ENCODE measurements around the gene FOXD3. TPM values are rescaled to one million over a fixed set of nuclear protein-coding genes. Genes with fewer than 3 reads are reported as not detected.
A peak's percentile ranks its signal among the peaks of the same experiment; 100 is the strongest.

The FOXD3 gene
- total RNA-seq (under 1 TPM in 4 of 7 donors, not detected in 3; 0.37 to 0.79 (median 0.53) TPM), polyA plus RNA-seq (under 1 TPM; 0.20 to 0.21 TPM)
- long read RNA-seq, donor 1, result 0 reads
- long read RNA-seq, donor 2, result 0 reads
- long read RNA-seq, donor 3, partial matches to known transcripts, result 0 of 2 reads
- long read RNA-seq, donor 3, other reads (novel, unspliced or antisense), result 0 of 2 reads

- Histone ChIP-seq H3K9me3 (peaks cover 0 to 17% of the 10 kb centered on the region in 2 donors), H3K36me3 (no peaks in the 10 kb centered on the region), H3K27me3 (peaks cover 13% of the 10 kb centered on the region), H3K27ac (no peak within 1 kb of the TSS), H3K4me1 (ENCODE audit: insufficient read depth) (peaks cover 10% of the 10 kb centered on the region), H3K4me3 (peak within 1 kb of the TSS; percentile 48)
- TF ChIP-seq EP300 (IDR thresholded peaks at IDR 0.05), result no peak
- TF ChIP-seq POLR2A (IDR thresholded peaks at IDR 0.05), result no peak
- intact Hi-C loops (cut with DNase I), result no loop called here
- DNase-seq, result peak; percentile 16 to 70 (median 52)
- WGBS, 3 donors, result 1 to 4% (median 2%) methylated on average over 56 to 85 of the region's 85 CpGs
Observed at GRCh38 chr1:63322114-63322943, at the start of gene FOXD3. FOXD3 (plus strand) TSS chr1:63322567; CDS start chr1:63323059, 492 bp downstream.

GRCh38 chr1:63272811-63273210 is 49.6 kb upstream of the FOXD3 start:
- no peak for DNase-seq
- no peaks in the 10 kb centered on the region for H3K4me1 ChIP-seq (ENCODE audit: insufficient read depth)
- no peak for TF ChIP-seq CTCF (IDR thresholded peaks at IDR 0.05)
- no peak for TF ChIP-seq EP300 (IDR thresholded peaks at IDR 0.05)
- TF ChIP-seq POLR2A (IDR thresholded peaks at IDR 0.05), result no peak
- H3K36me3 ChIP-seq, result no peaks in the 10 kb centered on the region
- 73 to 82% (median 79%) methylated on average over 2 of the region's 2 CpGs for WGBS, 3 donors
- no peaks in the 10 kb centered on the region for H3K27me3 ChIP-seq
- intact Hi-C loops (cut with DNase I), result no loop called here
- H3K27ac ChIP-seq, result no peak overlapping the region
- no peak overlapping the region for H3K4me3 ChIP-seq
- H3K9me3 ChIP-seq, result no peaks in the 10 kb centered on the region

- no peaks in the 10 kb centered on the region for H3K4me1 ChIP-seq (ENCODE audit: insufficient read depth)
- intact Hi-C loops (cut with DNase I), result no loop called here
- no peaks in the 10 kb centered on the region for H3K9me3 ChIP-seq
- no peak overlapping the region for H3K4me3 ChIP-seq
- TF ChIP-seq EP300 (IDR thresholded peaks at IDR 0.05) (no peak), POLR2A (IDR thresholded peaks at IDR 0.05) (no peak), CTCF (IDR thresholded peaks at IDR 0.05) (no peak)
- no peaks in the 10 kb centered on the region for H3K27me3 ChIP-seq
- no peak overlapping the region for H3K27ac ChIP-seq
- no peaks in the 10 kb centered on the region for H3K36me3 ChIP-seq
- DNase-seq, result no peak
Observed at GRCh38 chr1:63274371-63274770, 48.0 kb upstream of the FOXD3 start.

GRCh38 chr1:63274979-63275378 is 47.4 kb upstream of the FOXD3 start:
- H3K9me3 ChIP-seq, result no peaks in the 10 kb centered on the region
- no peaks in the 10 kb centered on the region for H3K36me3 ChIP-seq
- no peaks in the 10 kb centered on the region for H3K27me3 ChIP-seq
- intact Hi-C loops (cut with DNase I), result no loop called here
- no peak for TF ChIP-seq CTCF (IDR thresholded peaks at IDR 0.05)
- TF ChIP-seq POLR2A (IDR thresholded peaks at IDR 0.05), result no peak
- no peak for TF ChIP-seq EP300 (IDR thresholded peaks at IDR 0.05)
- DNase-seq, result no peak
- no peak overlapping the region for H3K27ac ChIP-seq
- no peaks in the 10 kb centered on the region for H3K4me1 ChIP-seq (ENCODE audit: insufficient read depth)
- 55 to 61% (median 59%) methylated on average over 2 of the region's 2 CpGs for WGBS, 3 donors
- H3K4me3 ChIP-seq, result no peak overlapping the region

GRCh38 chr1:63276624-63277023 is 45.7 kb upstream of the FOXD3 start:
- Histone ChIP-seq H3K9me3 (no peaks in the 10 kb centered on the region), H3K27ac (no peak overlapping the region), H3K27me3 (no peaks in the 10 kb centered on the region), H3K4me3 (no peak overlapping the region), H3K36me3 (no peaks in the 10 kb centered on the region), H3K4me1 (ENCODE audit: insufficient read depth) (no peaks in the 10 kb centered on the region)
- no peak for DNase-seq
- WGBS, 3 donors, result 28 to 40% (median 36%) methylated on average over 8 of the region's 8 CpGs
- intact Hi-C loops (cut with DNase I), result no loop called here
- TF ChIP-seq CTCF (IDR thresholded peaks at IDR 0.05), result no peak
- no peak for TF ChIP-seq POLR2A (IDR thresholded peaks at IDR 0.05)
- no peak for TF ChIP-seq EP300 (IDR thresholded peaks at IDR 0.05)
